Retinal pigment epithelial cell (primary cell): Measurements from ENCODE around the gene STIM2.
A peak's percentile ranks its signal among the peaks of the same experiment; 100 is the strongest.

Source experiments
- DNase-seq: peaks from one replicate; pipeline ENCODE4 v3.0.0-alpha.2; 2010; ENCODE audit warnings: low read depth
- H3K4me3 ChIP-seq: 2 replicates; pipeline ENCODE4 v1.5.1; 2011; ENCODE audit warnings: mild to moderate bottlenecking, low read length, control low read depth, moderate library complexity
- CTCF ChIP-seq: conservative IDR thresholded peaks from 2 replicates; pipeline ENCODE4 v1.5.1; 2011; ENCODE audit warnings: low read depth, low read length, control low read depth, inconsistent platforms

The STIM2 gene

GRCh38 chr4:26912810-26913209 is 52.2 kb downstream of the STIM2 start:
- no peak for TF ChIP-seq CTCF
- no peak for DNase-seq
- H3K4me3 ChIP-seq = no peak overlapping the region

- no peak for TF ChIP-seq CTCF
- no peak for DNase-seq
- no peak overlapping the region for H3K4me3 ChIP-seq
Observed at GRCh38 chr4:26916195-26916594, 55.6 kb downstream of the STIM2 start.

- H3K4me3 ChIP-seq = no peak overlapping the region
- no peak for TF ChIP-seq CTCF
- DNase-seq = peak; percentile 14
Observed at GRCh38 chr4:26930964-26931363, 70.3 kb downstream of the STIM2 start.

- DNase-seq = no peak
- H3K4me3 ChIP-seq = no peak overlapping the region
- no peak for TF ChIP-seq CTCF
Observed at GRCh38 chr4:26931451-26931850, 70.8 kb downstream of the STIM2 start.

GRCh38 chr4:26931966-26932365 is 71.3 kb downstream of the STIM2 start:
- no peak for TF ChIP-seq CTCF
- no peak for DNase-seq
- H3K4me3 ChIP-seq = no peak overlapping the region

GRCh38 chr4:26935397-26935796 is 74.8 kb downstream of the STIM2 start:
- no peak for DNase-seq
- no peak for TF ChIP-seq CTCF
- no peak overlapping the region for H3K4me3 ChIP-seq

GRCh38 chr4:26936284-26937065 is 75.8 kb downstream of the STIM2 start:
- no peak for TF ChIP-seq CTCF
- H3K4me3 ChIP-seq = no peak overlapping the region
- no peak for DNase-seq
